ENCODE data around the gene CAPSL. TPM values are rescaled to one million over a fixed set of nuclear protein-coding genes. Genes with fewer than 3 reads are reported as not detected.
"Not testable (repeated sequence)": the region's sequence is repeated elsewhere in the genome, so short reads cannot be mapped to it uniquely, and the experiment has no call there.

Gene CAPSL
- polyA plus RNA-seq, 1 donor from 2014 or later, result not detected

GRCh38 chr5:35869685-35870277, 68.6 kb downstream of the CAPSL start:
- H3K36me3 Mint-ChIP-seq, result no peaks in the 10 kb centered on the region
- no peak overlapping the region for H3K27ac Mint-ChIP-seq
- H3K27me3 Mint-ChIP-seq, result peaks cover 2% of the 10 kb centered on the region
- H3K4me1 Mint-ChIP-seq, result no peaks in the 10 kb centered on the region
- H3K4me3 Mint-ChIP-seq, result no peak overlapping the region
- peaks cover 0 to 5% (median 2%) of the 10 kb centered on the region in 3 donors for H3K9me3 Mint-ChIP-seq

GRCh38 chr5:35867998-35868397, 70.4 kb downstream of the CAPSL start:
- H3K4me1 Mint-ChIP-seq, result no peaks in the 10 kb centered on the region
- H3K4me3 Mint-ChIP-seq, result no peak overlapping the region
- peaks cover 2% of the 10 kb centered on the region for H3K36me3 Mint-ChIP-seq
- H3K27ac Mint-ChIP-seq, result no peak overlapping the region
- H3K9me3 Mint-ChIP-seq, result peaks cover 0 to 5% (median 1%) of the 10 kb centered on the region in 3 donors
- H3K27me3 Mint-ChIP-seq, result peaks cover 2% of the 10 kb centered on the region

- Mint-ChIP-seq H3K9me3 (peaks cover 0 to 5% (median 2%) of the 10 kb centered on the region in 3 donors), H3K36me3 (peaks cover 2% of the 10 kb centered on the region), H3K27ac (peak overlapping the region in 1 of 3 donors; percentile 90), H3K27me3 (no peaks in the 10 kb centered on the region), H3K4me1 (no peaks in the 10 kb centered on the region), H3K4me3 (peak overlapping the region in 2 of 4 donors; percentile 4 to 43)
Measured at GRCh38 chr5:35863159-35863558, 75.3 kb downstream of the CAPSL start.

- Mint-ChIP-seq H3K4me3 (peak overlapping the region in 2 of 4 donors; percentile 23 to 36), H3K27ac (peak overlapping the region in 1 of 3 donors; percentile 10), H3K4me1 (no peaks in the 10 kb centered on the region), H3K9me3 (peaks cover 0 to 5% (median 2%) of the 10 kb centered on the region in 3 donors), H3K27me3 (no peaks in the 10 kb centered on the region), H3K36me3 (peaks cover 2% of the 10 kb centered on the region)
Measured at GRCh38 chr5:35862126-35862525, 76.3 kb downstream of the CAPSL start.

GRCh38 chr5:35861718-35862117, 76.7 kb downstream of the CAPSL start:
- peaks cover 2% of the 10 kb centered on the region for H3K36me3 Mint-ChIP-seq
- H3K4me3 Mint-ChIP-seq, result peak overlapping the region in 1 of 4 donors; percentile 23
- H3K27me3 Mint-ChIP-seq, result no peaks in the 10 kb centered on the region
- H3K9me3 Mint-ChIP-seq, result peaks cover 0 to 5% (median 2%) of the 10 kb centered on the region in 3 donors
- H3K27ac Mint-ChIP-seq, result peak overlapping the region in 1 of 3 donors; percentile 10
- H3K4me1 Mint-ChIP-seq, result no peaks in the 10 kb centered on the region

GRCh38 chr5:35860686-35861085, 77.7 kb downstream of the CAPSL start:
- H3K27me3 Mint-ChIP-seq, result no peaks in the 10 kb centered on the region
- peaks cover 0 to 5% (median 0%) of the 10 kb centered on the region in 3 donors for H3K9me3 Mint-ChIP-seq
- H3K4me3 Mint-ChIP-seq, result peak overlapping the region in 2 of 4 donors; percentile 25 to 68
- H3K27ac Mint-ChIP-seq, result no peak overlapping the region
- no peaks in the 10 kb centered on the region for H3K4me1 Mint-ChIP-seq
- H3K36me3 Mint-ChIP-seq, result peaks cover 2% of the 10 kb centered on the region

GRCh38 chr5:35859101-35859661, 79.2 kb downstream of the CAPSL start:
- Mint-ChIP-seq H3K9me3 (peaks cover 0 to 5% (median 0%) of the 10 kb centered on the region in 3 donors), H3K27me3 (peaks cover 3% of the 10 kb centered on the region), H3K4me1 (no peaks in the 10 kb centered on the region), H3K27ac (peak overlapping the region in 1 of 3 donors; percentile 36), H3K4me3 (peak overlapping the region; percentile 15 to 80 (median 45)), H3K36me3 (no peaks in the 10 kb centered on the region)

GRCh38 chr5:35857606-35858205, 80.7 kb downstream of the CAPSL start:
- Mint-ChIP-seq H3K4me3 (peak overlapping the region in 2 of 4 donors; percentile 35 to 56), H3K27ac (no peak overlapping the region), H3K9me3 (peaks cover 0 to 2% (median 0%) of the 10 kb centered on the region in 3 donors), H3K4me1 (peaks cover 0 to 2% (median 0%) of the 10 kb centered on the region in 3 donors), H3K27me3 (peaks cover 4% of the 10 kb centered on the region), H3K36me3 (no peaks in the 10 kb centered on the region)

GRCh38 chr5:35856765-35857351, 81.6 kb downstream of the CAPSL start, which contains the start of gene IL7R:
TSS of gene IL7R (plus strand) at chr5:35856891. CDS start at chr5:35856978, 87 bp downstream.
- Mint-ChIP-seq H3K9me3 (peaks cover 0 to 2% (median 0%) of the 10 kb centered on the region in 3 donors), H3K27ac (peak within 1 kb of the TSS in 1 of 3 donors; percentile 72), H3K4me1 (peaks cover 0 to 2% (median 0%) of the 10 kb centered on the region in 3 donors), H3K36me3 (no peaks in the 10 kb centered on the region), H3K4me3 (peak within 1 kb of the TSS in 2 of 4 donors; percentile 35 to 56), H3K27me3 (peaks cover 4% of the 10 kb centered on the region)

GRCh38 chr5:35856186-35856764, 82.1 kb downstream of the CAPSL start:
- not testable (repeated sequence) for H3K4me1 Mint-ChIP-seq, H3K27ac Mint-ChIP-seq, H3K36me3 Mint-ChIP-seq, H3K27me3 Mint-ChIP-seq, H3K9me3 Mint-ChIP-seq
- peak overlapping the region in 1 of 4 donors; percentile 56 for H3K4me3 Mint-ChIP-seq

- Mint-ChIP-seq H3K27ac (no peak overlapping the region), H3K36me3 (no peaks in the 10 kb centered on the region), H3K27me3 (peaks cover 4% of the 10 kb centered on the region), H3K9me3 (peaks cover 0 to 2% (median 0%) of the 10 kb centered on the region in 3 donors), H3K4me1 (peaks cover 0 to 2% (median 0%) of the 10 kb centered on the region in 3 donors), H3K4me3 (no peak overlapping the region)
Measured at GRCh38 chr5:35855187-35855586, 83.2 kb downstream of the CAPSL start.

Other genes starting within 250 kb of the CAPSL start
- gene IL7R, start 81.7 kb downstream of the CAPSL start, polyA plus RNA-seq, result 15.1 TPM
- gene UGT3A1, start 52.8 kb upstream of the CAPSL start, polyA plus RNA-seq, result not detected
- gene UGT3A2, start 128.3 kb upstream of the CAPSL start, polyA plus RNA-seq, result not detected
- 2.5 TPM for gene LMBRD2, start 213.3 kb upstream of the CAPSL start, polyA plus RNA-seq
- gene SKP2, start 213.5 kb upstream of the CAPSL start, polyA plus RNA-seq, result 17.3 TPM